Activated CD8-positive, alpha-beta memory T cell treated with anti-CD3 and anti-CD28 coated beads for 4 hours (primary cell): ENCODE results near the gene CORIN.

Experiments used
- DNase-seq, 2 donors: peaks; one replicate each; pipeline ENCODE4 v3.0.0-alpha.2; 2020; ENCODE audit warnings: low read depth in 2 of 2

Gene CORIN, protein sequence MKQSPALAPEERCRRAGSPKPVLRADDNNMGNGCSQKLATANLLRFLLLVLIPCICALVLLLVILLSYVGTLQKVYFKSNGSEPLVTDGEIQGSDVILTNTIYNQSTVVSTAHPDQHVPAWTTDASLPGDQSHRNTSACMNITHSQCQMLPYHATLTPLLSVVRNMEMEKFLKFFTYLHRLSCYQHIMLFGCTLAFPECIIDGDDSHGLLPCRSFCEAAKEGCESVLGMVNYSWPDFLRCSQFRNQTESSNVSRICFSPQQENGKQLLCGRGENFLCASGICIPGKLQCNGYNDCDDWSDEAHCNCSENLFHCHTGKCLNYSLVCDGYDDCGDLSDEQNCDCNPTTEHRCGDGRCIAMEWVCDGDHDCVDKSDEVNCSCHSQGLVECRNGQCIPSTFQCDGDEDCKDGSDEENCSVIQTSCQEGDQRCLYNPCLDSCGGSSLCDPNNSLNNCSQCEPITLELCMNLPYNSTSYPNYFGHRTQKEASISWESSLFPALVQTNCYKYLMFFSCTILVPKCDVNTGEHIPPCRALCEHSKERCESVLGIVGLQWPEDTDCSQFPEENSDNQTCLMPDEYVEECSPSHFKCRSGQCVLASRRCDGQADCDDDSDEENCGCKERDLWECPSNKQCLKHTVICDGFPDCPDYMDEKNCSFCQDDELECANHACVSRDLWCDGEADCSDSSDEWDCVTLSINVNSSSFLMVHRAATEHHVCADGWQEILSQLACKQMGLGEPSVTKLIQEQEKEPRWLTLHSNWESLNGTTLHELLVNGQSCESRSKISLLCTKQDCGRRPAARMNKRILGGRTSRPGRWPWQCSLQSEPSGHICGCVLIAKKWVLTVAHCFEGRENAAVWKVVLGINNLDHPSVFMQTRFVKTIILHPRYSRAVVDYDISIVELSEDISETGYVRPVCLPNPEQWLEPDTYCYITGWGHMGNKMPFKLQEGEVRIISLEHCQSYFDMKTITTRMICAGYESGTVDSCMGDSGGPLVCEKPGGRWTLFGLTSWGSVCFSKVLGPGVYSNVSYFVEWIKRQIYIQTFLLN

GRCh38 chr4:47837908-47838294 lies at the start of gene CORIN:
TSS of gene CORIN (minus strand) at chr4:47838067. CDS start at chr4:47837949, 118 bp downstream.
- DNase-seq, result no peak

DNA sequence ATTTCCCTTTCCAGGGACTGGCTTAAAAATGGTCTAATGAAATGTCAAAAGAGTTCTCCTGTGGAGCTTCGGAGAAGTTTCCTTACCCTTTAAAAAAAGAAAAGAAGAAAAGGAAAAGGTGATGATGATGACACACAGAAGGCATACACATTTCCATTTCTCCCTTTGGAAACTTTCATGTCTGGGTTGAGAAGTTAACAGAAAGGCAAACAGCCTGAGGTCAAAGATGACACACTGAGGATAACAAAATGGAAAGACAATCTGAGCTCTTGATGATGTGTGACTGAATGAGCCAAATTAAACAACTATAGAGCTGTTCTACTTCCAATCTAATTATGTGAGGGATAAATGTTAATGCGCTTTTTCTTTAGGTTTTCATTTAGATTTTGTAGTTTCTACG lies 44.4 kb upstream of the CORIN start:
- DNase-seq, result no peak

DNA sequence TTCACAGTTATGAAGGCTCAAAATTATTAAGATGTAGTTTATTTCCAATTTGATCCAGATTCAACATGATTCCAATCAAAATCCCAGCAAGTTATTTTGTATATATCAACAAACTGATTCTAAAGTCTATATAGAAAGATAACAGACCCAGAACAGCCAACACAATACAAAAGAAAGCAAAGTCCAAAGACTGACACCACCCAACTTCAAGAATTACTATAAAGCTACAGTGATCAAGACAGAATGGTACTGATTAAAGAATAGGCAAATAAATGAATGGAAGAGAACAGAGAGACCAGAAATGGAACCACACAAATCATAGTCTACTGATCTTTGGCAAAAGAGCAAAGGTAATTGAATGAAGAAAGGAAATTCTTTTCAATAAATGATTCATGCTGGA lies 41.6 kb upstream of the CORIN start:
- no peak for DNase-seq

DNA sequence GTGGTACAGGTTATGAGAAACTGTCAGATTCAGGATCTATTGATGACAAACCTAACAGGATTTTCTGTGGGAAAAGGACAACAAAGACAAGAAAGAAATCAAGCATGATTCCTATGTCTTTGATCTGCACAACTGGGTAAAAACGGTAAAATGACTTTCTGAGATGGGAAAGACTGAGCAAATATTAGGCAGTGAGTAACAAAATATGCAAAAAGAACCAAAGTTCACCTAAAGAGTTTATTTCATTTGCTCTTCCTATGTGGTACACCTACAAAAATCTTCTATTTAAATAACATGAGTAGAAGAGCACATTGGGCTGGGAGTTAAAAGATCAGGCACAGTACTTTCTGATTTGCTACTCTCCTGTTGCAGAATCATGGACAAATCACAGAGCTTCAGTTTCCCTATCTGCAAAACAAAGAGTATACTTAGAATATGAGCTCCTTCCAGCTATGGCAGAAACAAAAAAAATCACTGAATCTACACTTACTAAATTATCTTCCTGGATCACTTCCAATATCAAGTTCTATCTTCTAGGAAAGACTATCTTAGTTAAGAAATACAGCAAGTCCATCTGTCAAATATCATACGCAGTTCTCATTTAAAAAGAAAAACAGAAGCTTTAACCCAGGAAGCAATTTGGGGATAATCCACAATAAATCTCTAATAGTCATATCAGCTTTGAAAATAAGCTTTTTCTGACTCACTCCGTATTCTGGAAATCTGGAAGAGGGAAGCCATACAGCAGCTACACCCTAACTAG lies 39.1 kb upstream of the CORIN start:
- no peak for DNase-seq

DNA sequence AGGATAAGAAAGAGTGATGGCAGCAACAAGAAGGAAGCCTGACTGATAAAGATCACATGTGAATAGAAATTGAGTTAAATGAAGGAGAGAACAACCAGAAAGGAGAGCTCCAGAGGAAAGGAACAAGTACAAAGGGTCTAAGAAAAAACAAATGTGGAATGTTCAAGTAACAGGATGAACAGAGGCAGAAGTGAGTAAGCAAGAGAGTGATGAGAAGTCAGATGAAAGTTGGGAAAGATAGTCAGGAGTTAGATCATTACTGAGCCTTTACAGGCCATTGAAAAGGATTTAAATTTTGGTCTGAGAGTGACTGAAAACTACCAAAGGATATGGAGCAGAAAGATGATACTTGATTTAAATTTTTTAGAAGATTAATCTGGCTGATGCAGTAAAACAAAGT lies 38.4 kb upstream of the CORIN start:
- no peak for DNase-seq

GRCh38 chr4:47873877-47874541 lies 36.1 kb upstream of the CORIN start:
- no peak for DNase-seq

DNA sequence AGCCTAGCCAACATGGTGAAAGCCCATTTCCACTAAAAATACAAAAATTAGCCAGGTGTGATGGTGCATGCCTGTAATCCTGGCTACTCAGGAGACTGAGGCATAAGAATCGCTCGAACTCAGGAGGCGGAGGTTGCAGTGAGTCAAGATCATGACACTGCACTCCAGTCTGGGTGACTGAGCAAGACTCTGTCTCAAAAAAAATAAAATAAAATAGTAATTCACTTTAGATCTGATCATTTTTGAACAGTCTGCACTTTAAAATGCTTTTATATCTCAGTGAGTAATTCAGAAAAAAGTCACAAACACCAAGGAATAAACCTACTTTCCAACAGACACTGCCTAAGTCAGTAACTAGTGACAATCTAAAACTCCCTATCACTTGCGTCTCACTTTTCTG lies 25.6 kb upstream of the CORIN start:
- no peak for DNase-seq

GRCh38 chr4:47862297-47862696 lies 24.4 kb upstream of the CORIN start:
- no peak for DNase-seq

GRCh38 chr4:47860305-47860704 lies 22.4 kb upstream of the CORIN start:
- DNase-seq, result no peak

DNA sequence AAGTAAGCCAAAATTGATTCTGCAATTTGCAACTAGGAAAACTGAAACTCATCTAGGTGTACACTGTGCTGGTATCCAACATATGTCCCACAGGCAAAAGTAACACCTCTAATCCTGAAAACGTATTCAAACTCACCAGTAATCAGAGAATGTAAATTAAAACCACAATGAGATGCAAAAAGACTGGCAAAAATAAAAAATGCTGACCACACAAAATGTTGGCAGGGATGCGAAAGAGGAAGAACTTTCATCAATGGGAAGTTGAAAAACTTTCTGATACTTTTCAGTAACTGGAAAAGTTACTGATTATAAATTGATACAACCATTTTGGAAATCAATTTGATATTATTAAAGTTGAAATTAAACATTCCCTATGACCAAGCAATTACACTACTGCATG lies 20.1 kb upstream of the CORIN start:
- DNase-seq, result no peak

- DNase-seq, result no peak
Measured at GRCh38 chr4:47856713-47857112, 18.8 kb upstream of the CORIN start.

GRCh38 chr4:47855350-47855749 lies 17.5 kb upstream of the CORIN start:
- DNase-seq, result no peak

DNA sequence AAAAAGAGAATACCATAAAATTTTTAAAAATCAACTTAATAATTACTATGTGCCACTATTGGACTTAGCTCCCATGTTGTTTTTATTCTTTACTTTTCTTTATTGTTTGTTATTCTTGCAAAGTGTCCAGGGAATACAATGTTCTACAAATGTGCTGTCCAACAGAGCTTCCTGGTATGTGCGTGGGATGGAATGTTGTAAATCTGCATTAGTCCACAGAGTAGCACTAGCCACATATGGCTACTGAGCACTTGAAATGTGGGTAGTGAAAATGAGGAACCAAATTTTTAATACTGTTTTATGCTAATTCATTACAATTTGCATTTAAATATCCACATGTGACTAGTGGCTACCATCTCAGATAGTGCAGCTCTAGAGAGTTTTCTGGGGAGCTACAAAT lies 14.3 kb upstream of the CORIN start:
- no peak for DNase-seq

DNA sequence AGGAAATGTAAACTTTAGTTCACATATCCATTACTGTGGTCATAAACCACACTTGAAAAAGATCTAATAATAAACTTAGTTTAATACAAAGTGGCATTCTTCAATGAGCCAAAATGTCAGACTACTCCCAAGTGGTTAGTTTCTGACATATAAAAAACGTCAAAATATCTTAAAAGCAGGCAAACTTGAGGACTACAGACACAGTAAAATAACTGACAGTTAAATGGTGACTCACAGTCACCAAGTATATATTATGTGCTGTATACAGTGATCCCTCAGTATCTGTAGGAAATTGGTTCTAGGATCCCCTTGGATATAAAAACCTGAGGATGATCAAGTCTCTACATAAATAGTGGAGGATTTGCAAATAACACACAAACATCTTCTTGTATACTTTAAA lies 11.6 kb upstream of the CORIN start:
- DNase-seq, result no peak

DNA sequence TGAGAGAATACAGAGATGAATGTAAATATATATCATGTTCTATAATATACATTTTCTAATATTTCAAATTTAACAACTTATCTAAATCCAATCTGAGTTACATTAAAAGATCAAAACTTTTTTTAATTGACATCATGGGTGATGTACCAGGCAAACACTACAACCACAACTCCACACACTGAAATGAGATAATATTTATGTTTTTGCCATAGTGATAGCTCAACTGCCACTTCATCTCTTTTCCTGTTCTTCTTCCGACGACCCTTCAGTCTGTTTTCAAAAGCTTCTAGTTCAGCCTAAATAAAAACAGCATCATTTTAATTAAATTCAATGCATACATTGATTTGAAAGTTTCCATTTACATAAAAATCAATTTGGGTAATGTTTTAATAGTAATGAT lies 10.2 kb upstream of the CORIN start:
- no peak for DNase-seq

DNA sequence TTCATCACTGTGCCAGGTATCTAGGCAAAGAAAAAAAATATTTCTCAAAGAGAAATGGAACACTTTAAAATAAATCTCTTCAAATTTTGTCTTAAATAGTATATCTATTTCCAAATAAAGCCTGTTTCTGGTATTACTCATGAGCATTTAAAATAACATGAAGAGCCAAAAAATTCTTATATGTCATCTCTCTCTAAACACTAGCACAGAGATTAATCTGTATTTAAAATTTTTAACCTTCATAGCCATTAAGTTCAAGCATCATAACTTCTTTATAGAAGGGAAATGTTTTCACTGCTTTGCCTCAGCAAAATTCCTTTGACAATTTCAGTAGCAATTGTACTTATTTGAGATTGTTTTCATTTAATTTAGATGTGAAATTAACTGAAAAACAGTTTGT lies 5.1 kb upstream of the CORIN start:
- no peak for DNase-seq

GRCh38 chr4:47840291-47840690 lies 2.4 kb upstream of the CORIN start:
- no peak for DNase-seq

DNA sequence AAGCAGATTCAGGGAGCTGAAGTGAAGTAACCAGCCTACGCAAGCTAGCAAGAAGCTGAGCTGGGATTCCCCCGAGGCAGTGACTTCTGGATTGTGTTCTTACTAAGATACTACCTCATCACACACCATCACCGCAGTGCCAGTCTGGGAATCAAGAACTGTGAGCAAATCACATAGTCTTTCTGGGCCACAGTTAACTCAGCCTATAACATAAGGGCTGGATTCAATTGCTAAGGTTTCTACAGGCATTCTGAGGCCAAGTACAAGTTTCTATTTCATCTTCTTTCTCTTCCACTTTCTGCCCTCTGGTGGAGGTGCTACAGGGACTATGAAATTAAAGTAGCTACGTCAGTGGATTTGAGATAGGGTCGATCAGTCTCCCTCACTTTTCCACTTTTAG lies 1.4 kb upstream of the CORIN start:
- DNase-seq, result no peak

GRCh38 chr4:47838445-47838844 lies 578 bp upstream of the CORIN start:
- no peak for DNase-seq

DNA sequence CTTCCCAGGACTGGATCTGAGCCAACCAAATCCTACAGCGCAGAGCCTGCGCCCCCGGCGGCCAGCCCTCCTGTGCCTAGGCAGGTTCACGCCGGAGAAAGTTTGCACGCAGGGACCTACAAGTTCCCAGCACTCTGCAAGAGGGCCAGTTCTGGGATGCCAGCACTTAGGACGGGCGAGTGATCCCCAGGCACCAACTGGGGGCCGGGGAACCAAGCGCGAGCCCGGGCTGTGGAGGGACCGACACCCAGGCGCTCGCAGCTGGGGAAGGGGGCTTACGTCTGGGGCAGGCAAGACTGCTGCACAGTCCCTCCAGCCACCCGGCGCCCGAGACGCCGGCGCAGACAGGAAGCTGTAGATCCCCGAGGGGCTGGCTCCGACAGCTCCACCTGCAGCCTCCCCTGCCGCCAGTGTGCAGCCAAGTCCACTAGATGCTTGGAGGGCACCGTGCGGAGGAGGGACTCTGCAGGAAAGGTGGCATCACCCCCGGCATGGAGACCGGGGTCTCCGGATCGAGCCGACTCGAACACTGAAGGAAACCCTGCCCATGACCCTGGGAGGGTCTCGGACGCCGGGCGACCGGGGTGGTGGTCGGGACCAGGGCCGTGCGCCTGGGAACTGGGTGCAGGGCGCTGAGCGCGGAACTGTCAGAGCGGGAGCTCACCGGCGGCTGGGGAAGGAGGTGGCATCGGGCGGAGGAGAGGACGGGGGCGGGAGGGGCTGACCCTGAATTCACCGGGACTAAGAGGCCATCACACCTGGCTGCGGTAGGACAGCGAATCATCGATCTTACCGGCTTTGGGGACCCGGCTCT lies 566 bp downstream of the CORIN start:
- peak in 1 of 2 donors; percentile 5 for DNase-seq
